ENCODE data around the gene TASOR. TPM values are rescaled to one million over a fixed set of nuclear protein-coding genes. Genes with fewer than 3 reads are reported as not detected.
A peak's percentile ranks its signal among the peaks of the same experiment; 100 is the strongest.

The TASOR gene
- total and polyA plus RNA-seq, 9 of the 15 experiments (the other 6 are each of a cell fraction or from before 2014, with no cell fraction given) = 16.4 to 68.7 (median 33.7) TPM

DNA sequence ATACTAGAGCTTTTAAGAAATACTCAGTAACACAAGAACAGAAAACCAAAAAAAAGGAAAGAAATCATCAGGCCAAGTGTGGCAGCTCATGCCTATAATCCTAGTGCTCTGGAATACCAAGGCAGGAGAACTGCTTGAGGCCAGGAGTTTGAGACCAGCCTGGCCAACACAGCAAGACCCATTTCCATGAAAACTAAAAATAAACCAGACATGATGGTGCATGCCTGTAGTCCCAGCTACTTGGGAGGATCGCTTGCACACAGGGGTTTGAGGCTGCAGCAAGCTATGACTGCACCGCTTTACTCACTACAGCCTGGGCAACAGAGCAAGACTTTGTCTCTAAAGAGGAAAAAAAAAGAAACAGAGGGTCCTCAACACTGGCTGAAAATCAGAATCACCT, 18.2 kb downstream of the TASOR start:
- no peak overlapping the region for H3K9ac ChIP-seq (ENCODE audit: insufficient read depth in 1 of 2, low read depth in 2 of 2, low read length in 2 of 2)
- H3K9me1 ChIP-seq (ENCODE audit: control insufficient read depth, insufficient read depth, low read length) = no peaks in the 10 kb centered on the region
- ChIA-PET CTCF (ENCODE audit: low intra/inter-chr PET ratio) (no interaction called here), POLR2A (interaction anchor here (0.6 to 1.2 kb wide), 2 partner anchors 18 to 441 kb away, joined by 3 to 7 read pairs; partner anchors contain the start of gene TASOR)
- no peaks in the 10 kb centered on the region for H3K27me3 ChIP-seq (ENCODE audit: control insufficient read depth in 2 of 2, insufficient read depth in 2 of 2, low read length in 2 of 2)
- ATAC-seq = no peak
- no TSS peak for BruUV-seq (replicated peaks)
- no peaks in the 10 kb centered on the region for H3K9me3 ChIP-seq (replicated peaks; ENCODE audit: control insufficient read depth, insufficient read depth, low read depth, low read length)
- in situ Hi-C loops (cut with MboI) = no loop called here
- H3K4me1 ChIP-seq (replicated peaks in 1 of 2; ENCODE audit: control insufficient read depth in 2 of 2, insufficient read depth in 2 of 2, low read length in 2 of 2) = no peaks in the 10 kb centered on the region
- no peaks in the 10 kb centered on the region for H3K79me2 ChIP-seq (ENCODE audit: control insufficient read depth, insufficient read depth, low read length)
- FAIRE-seq = no peak
- H3K36me3 ChIP-seq (ENCODE audit: control insufficient read depth, insufficient read depth, low read length) = peaks cover 85% of the 10 kb centered on the region; the same call in 2 of the 3 replicates
- no peak for DNase-seq (ENCODE audit: extremely low read depth in 1 of 4, low spot score in 3 of 4)
- no peak overlapping the region for H3K27ac ChIP-seq (ENCODE audit: extremely low read depth, low read depth, low read length)
- H3K4me3 ChIP-seq = no peak overlapping the region
- 93% methylated on average over 2 of the region's 2 CpGs for WGBS (ENCODE audit: insufficient coverage, low coverage, missing lambda C conversion rate)
- no peak overlapping the region for H2AFZ ChIP-seq (ENCODE audit: low read depth, low read length)
- TF ChIP-seq ZNF121 (CRISPR knock-in tag; conservative IDR thresholded peaks at IDR 0.05) = 0 out of 2 replicates have a peak, but pooled peaks have one; percentile 18
- TF ChIP-seq, protein P1, sequence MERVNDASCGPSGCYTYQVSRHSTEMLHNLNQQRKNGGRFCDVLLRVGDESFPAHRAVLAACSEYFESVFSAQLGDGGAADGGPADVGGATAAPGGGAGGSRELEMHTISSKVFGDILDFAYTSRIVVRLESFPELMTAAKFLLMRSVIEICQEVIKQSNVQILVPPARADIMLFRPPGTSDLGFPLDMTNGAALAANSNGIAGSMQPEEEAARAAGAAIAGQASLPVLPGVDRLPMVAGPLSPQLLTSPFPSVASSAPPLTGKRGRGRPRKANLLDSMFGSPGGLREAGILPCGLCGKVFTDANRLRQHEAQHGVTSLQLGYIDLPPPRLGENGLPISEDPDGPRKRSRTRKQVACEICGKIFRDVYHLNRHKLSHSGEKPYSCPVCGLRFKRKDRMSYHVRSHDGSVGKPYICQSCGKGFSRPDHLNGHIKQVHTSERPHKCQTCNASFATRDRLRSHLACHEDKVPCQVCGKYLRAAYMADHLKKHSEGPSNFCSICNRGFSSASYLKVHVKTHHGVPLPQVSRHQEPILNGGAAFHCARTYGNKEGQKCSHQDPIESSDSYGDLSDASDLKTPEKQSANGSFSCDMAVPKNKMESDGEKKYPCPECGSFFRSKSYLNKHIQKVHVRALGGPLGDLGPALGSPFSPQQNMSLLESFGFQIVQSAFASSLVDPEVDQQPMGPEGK (CRISPR knock-in tag; IDR thresholded peaks at IDR 0.05; ENCODE audit: borderline replicate concordance) = no peak
- H3K4me2 ChIP-seq (ENCODE audit: insufficient read depth, low read length) = no peak overlapping the region
- intact Hi-C loops (cut with micrococcal nuclease) = no loop called here
- H4K20me1 ChIP-seq (replicated peaks; ENCODE audit: control insufficient read depth, insufficient read depth, low read length) = no peaks in the 10 kb centered on the region

DNA sequence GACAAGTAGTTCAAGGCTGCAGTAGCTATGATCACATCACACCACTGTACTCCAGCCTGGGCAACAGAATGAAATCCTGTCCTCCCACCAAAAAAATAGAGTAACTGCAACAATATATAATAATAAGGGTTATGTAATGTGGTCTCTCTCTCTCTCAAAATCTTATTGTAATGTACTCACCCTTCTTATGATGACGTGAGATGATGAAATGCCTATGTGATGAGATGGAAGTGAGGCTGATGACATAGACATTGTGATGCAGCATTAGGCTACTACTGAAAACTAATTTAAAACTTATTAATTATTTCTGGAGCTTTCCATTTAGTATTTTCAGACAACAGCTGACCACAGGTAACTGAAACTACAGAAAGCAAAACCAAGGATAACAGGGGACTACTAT, 27.4 kb downstream of the TASOR start:
- Histone ChIP-seq H3K36me3 (ENCODE audit: control insufficient read depth, insufficient read depth, low read length) (peaks cover 62% of the 10 kb centered on the region; the same call in 2 of the 3 replicates), H3K27ac (ENCODE audit: extremely low read depth, low read depth, low read length) (no peak overlapping the region), H4K20me1 (replicated peaks; ENCODE audit: control insufficient read depth, insufficient read depth, low read length) (no peaks in the 10 kb centered on the region), H3K4me3 (no peak overlapping the region), H3K9me1 (ENCODE audit: control insufficient read depth, insufficient read depth, low read length) (no peaks in the 10 kb centered on the region), H3K27me3 (ENCODE audit: control insufficient read depth in 2 of 2, insufficient read depth in 2 of 2, low read length in 2 of 2) (no peaks in the 10 kb centered on the region), H2AFZ (ENCODE audit: low read depth, low read length) (no peak overlapping the region), H3K9ac (ENCODE audit: insufficient read depth in 1 of 2, low read depth in 2 of 2, low read length in 2 of 2) (no peak overlapping the region), H3K4me2 (ENCODE audit: insufficient read depth, low read length) (no peak overlapping the region), H3K9me3 (replicated peaks; ENCODE audit: control insufficient read depth, insufficient read depth, low read depth, low read length) (no peaks in the 10 kb centered on the region), H3K4me1 (replicated peaks in 1 of 2; ENCODE audit: control insufficient read depth in 2 of 2, insufficient read depth in 2 of 2, low read length in 2 of 2) (no peaks in the 10 kb centered on the region), H3K79me2 (ENCODE audit: control insufficient read depth, insufficient read depth, low read length) (peaks cover 16% of the 10 kb centered on the region; the same call in 2 of the 3 replicates)
- POLR2A ChIA-PET = no interaction called here
- CTCF ChIA-PET (ENCODE audit: low intra/inter-chr PET ratio) = no interaction called here
- DNase-seq (ENCODE audit: extremely low read depth in 1 of 4, low spot score in 3 of 4) = no peak
- FAIRE-seq = no peak
- no peak for ATAC-seq
- no TSS peak for BruUV-seq (replicated peaks)
- intact Hi-C loops (cut with micrococcal nuclease) (no loop called here), in situ Hi-C loops (cut with MboI) (no loop called here)
- WGBS (ENCODE audit: insufficient coverage, low coverage, missing lambda C conversion rate) = 100% methylated on average over 1 of the region's 1 CpG
- TF ChIP-seq, protein P2, sequence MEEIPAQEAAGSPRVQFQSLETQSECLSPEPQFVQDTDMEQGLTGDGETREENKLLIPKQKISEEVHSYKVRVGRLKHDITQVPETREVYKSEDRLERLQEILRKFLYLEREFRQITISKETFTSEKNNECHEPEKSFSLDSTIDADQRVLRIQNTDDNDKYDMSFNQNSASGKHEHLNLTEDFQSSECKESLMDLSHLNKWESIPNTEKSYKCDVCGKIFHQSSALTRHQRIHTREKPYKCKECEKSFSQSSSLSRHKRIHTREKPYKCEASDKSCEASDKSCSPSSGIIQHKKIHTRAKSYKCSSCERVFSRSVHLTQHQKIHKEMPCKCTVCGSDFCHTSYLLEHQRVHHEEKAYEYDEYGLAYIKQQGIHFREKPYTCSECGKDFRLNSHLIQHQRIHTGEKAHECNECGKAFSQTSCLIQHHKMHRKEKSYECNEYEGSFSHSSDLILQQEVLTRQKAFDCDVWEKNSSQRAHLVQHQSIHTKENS (CRISPR knock-in tag; IDR thresholded peaks at IDR 0.05) = no peak
- TF ChIP-seq MCM3 (IDR thresholded peaks at IDR 0.05) (no peak), STAT5B (CRISPR knock-in tag; IDR thresholded peaks at IDR 0.05) (no peak), ILF3 (IDR thresholded peaks at IDR 0.05; ENCODE audit: borderline replicate concordance) (no peak), RHOXF2B (CRISPR knock-in tag; conservative IDR thresholded peaks at IDR 0.05) (no peak), SMARCE1 (IDR thresholded peaks at IDR 0.05) (no peak), DACH1 (IDR thresholded peaks at IDR 0.05; ENCODE audit: partially characterized antibody) (no peak), SMAD1 (IDR thresholded peaks at IDR 0.05; ENCODE audit: low read depth, low read length, partially characterized antibody) (no peak), FOXP1 (CRISPR knock-in tag; IDR thresholded peaks at IDR 0.05) (no peak), ELF1 (tag; IDR thresholded peaks at IDR 0.05) (no peak), SRSF1 (IDR thresholded peaks at IDR 0.05; ENCODE audit: low read depth, low read length) (no peak), SMARCC2 (IDR thresholded peaks at IDR 0.05; ENCODE audit: low read depth) (no peak), PCBP1 (IDR thresholded peaks at IDR 0.05; ENCODE audit: low read depth, low read length, poor library complexity, severe bottlenecking) (no peak)
